Loucy (cell line): Measurements from ENCODE around the gene VCX2.
"Not testable (repeated sequence)": the region's sequence is repeated elsewhere in the genome, so short reads cannot be mapped to it uniquely, and the experiment has no call there.

Experiments used
- H2AFZ ChIP-seq: fragments of 200-600 bp; sonication (generic); 2 replicates; pipeline ENCODE4 v1.6.0; 2016; ENCODE audit warnings: antibody characterized with exemption, mild to moderate bottlenecking, low read length, moderate library complexity
- H3F3A ChIP-seq: fragments of 200-600 bp; 2 replicates; pipeline ENCODE4 v1.6.0; 2016; ENCODE audit warnings: antibody characterized with exemption, low read depth, mild to moderate bottlenecking
- H3K27me3 ChIP-seq: fragments of 200-600 bp; sonication (generic); 2 replicates; pipeline ENCODE4 v1.6.1; 2014; ENCODE audit warnings: low read length, mild to moderate bottlenecking; ENCODE audit not compliant: insufficient read depth, poor library complexity, severe bottlenecking
- H3K36me3 ChIP-seq: fragments of 200-600 bp; sonication (generic); 2 replicates; pipeline ENCODE4 v1.6.1; 2016; ENCODE audit warnings: low read length; ENCODE audit not compliant: insufficient read depth
- H3K4me1 ChIP-seq: fragments of 200-600 bp; sonication (generic); 2 replicates; pipeline ENCODE4 v1.5.1; 2014; ENCODE audit warnings: low read length, mild to moderate bottlenecking; ENCODE audit not compliant: insufficient read depth, poor library complexity, severe bottlenecking
- H3K4me2 ChIP-seq: fragments of 200-600 bp; sonication (generic); 2 replicates; pipeline ENCODE4 v1.6.0; 2014; ENCODE audit warnings: antibody characterized with exemption, low read length, low read depth, mild to moderate bottlenecking; ENCODE audit not compliant: poor library complexity, severe bottlenecking
- H3K4me3 ChIP-seq: fragments of 200-600 bp; sonication (generic); 2 replicates; pipeline ENCODE4 v1.5.1; 2014; ENCODE audit warnings: low read length, mild to moderate bottlenecking, mixed read lengths; ENCODE audit not compliant: poor library complexity, severe bottlenecking
- H3K79me2 ChIP-seq: fragments of 200-600 bp; sonication (generic); 2 replicates; pipeline ENCODE4 v1.6.1; 2014; ENCODE audit warnings: low read length; ENCODE audit not compliant: insufficient read depth
- H3K9ac ChIP-seq: fragments of 200-600 bp; sonication (generic); 2 replicates; pipeline ENCODE4 v1.6.0; 2014; ENCODE audit warnings: mild to moderate bottlenecking, low read depth, low read length, moderate library complexity; ENCODE audit not compliant: poor library complexity, severe bottlenecking
- H3K9me2 ChIP-seq: fragments of 200-600 bp; sonication (generic); replicated peaks from 2 replicates; pipeline ENCODE4 v1.6.1; 2016; ENCODE audit warnings: low read depth, low read length, mixed read lengths
- H3K9me3 ChIP-seq: fragments of 200-600 bp; sonication (generic); 2 replicates; pipeline ENCODE4 v1.6.1; 2014; ENCODE audit warnings: mild to moderate bottlenecking, antibody characterized with exemption, low read length, low read depth; ENCODE audit not compliant: insufficient read depth
- H4K20me1 ChIP-seq: fragments of 200-600 bp; sonication (generic); 2 replicates; pipeline ENCODE4 v1.6.0; 2014; ENCODE audit warnings: antibody characterized with exemption, low read length, mild to moderate bottlenecking; ENCODE audit not compliant: insufficient read depth, poor library complexity, severe bottlenecking
- CTCF ChIP-seq: fragments of 200-600 bp; sonication (generic); conservative IDR thresholded peaks from 2 replicates; pipeline ENCODE4 v1.5.1; 2014; ENCODE audit warnings: mild to moderate bottlenecking, antibody characterized with exemption, low read length
- EZH2phosphoT487 ChIP-seq: fragments of 200-600 bp; IDR thresholded peaks from 2 replicates; pipeline ENCODE4 v1.6.1; 2018; ENCODE audit warnings: antibody characterized with exemption, mild to moderate bottlenecking, moderate library complexity, borderline replicate concordance

The VCX2 gene

GRCh38 chrX:8125566-8125965 lies 45.5 kb downstream of the VCX2 start:
- no peak overlapping the region for H3K4me3 ChIP-seq
- H3K27me3 ChIP-seq: no peaks in the 10 kb centered on the region
- H3K9me2 ChIP-seq: no peaks in the 10 kb centered on the region
- H3K9ac ChIP-seq: no peak overlapping the region
- no peaks in the 10 kb centered on the region for H3K36me3 ChIP-seq
- no peaks in the 10 kb centered on the region for H3K4me1 ChIP-seq
- H3K79me2 ChIP-seq: no peaks in the 10 kb centered on the region
- H2AFZ ChIP-seq: no peak overlapping the region
- TF ChIP-seq CTCF (no peak), EZH2phosphoT487 (no peak)
- H3K9me3 ChIP-seq: no peaks in the 10 kb centered on the region
- no peaks in the 10 kb centered on the region for H4K20me1 ChIP-seq
- no peak overlapping the region for H3K4me2 ChIP-seq
- H3F3A ChIP-seq: no peaks in the 10 kb centered on the region

DNA sequence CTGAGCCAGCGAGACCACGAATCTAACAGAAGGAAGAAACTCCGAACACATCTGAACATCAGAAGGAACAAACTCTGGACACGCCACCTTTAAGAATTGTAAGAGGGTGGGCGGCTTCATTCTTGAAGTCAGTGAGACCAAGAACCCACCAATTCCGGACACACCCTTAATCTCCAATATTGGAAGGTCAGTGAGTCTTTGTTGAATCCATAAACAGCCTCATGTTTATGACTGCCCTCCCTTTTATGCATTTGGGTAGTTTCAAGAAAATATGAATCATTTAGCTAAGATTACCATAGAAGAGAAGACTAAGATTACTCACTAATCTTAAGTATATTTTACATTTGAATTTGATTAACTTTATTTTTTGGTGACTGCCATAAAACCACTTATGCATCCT lies 48.5 kb downstream of the VCX2 start:
- Histone ChIP-seq H3K9me3 (no peaks in the 10 kb centered on the region), H3K36me3 (no peaks in the 10 kb centered on the region), H3K79me2 (no peaks in the 10 kb centered on the region), H2AFZ (no peak overlapping the region), H3F3A (no peaks in the 10 kb centered on the region), H3K9me2 (no peaks in the 10 kb centered on the region), H4K20me1 (no peaks in the 10 kb centered on the region), H3K4me2 (no peak overlapping the region), H3K27me3 (no peaks in the 10 kb centered on the region), H3K4me3 (no peak overlapping the region), H3K4me1 (no peaks in the 10 kb centered on the region), H3K9ac (no peak overlapping the region)
- TF ChIP-seq CTCF (no peak), EZH2phosphoT487 (no peak)

GRCh38 chrX:8121391-8121790 lies 49.7 kb downstream of the VCX2 start:
- H4K20me1 ChIP-seq, H3K9me3 ChIP-seq, H3F3A ChIP-seq, H3K79me2 ChIP-seq, H3K36me3 ChIP-seq, H3K4me3 ChIP-seq, H3K4me1 ChIP-seq, H3K9me2 ChIP-seq, H3K27me3 ChIP-seq, H3K4me2 ChIP-seq, H3K9ac ChIP-seq, H2AFZ ChIP-seq: not testable (repeated sequence)
